GM12891 (cell line): ENCODE data around the gene BDNF.

Experiments used
- DNase-seq: peaks from one replicate; pipeline ENCODE4 v3.0.0; 2011; ENCODE audit warnings: low spot score; ENCODE audit not compliant: insufficient read length
- FAIRE-seq: peaks from 2 replicates; lab custom pipeline; 2011; peaks lifted over from hg19 to GRCh38; lab: Jason Lieb, UNC
- PAX5 ChIP-seq: IDR thresholded peaks from 2 replicates; pipeline ENCODE4 v1.6.1; 2011; ENCODE audit warnings: low read length, moderate library complexity, mild to moderate bottlenecking; ENCODE audit not compliant: insufficient read depth, severe bottlenecking
- POLR2A ChIP-seq: IDR thresholded peaks from 2 replicates; pipeline ENCODE4 v1.6.1; 2011; ENCODE audit warnings: low read depth, low read length, control low read depth
- POLR2AphosphoS5 ChIP-seq: IDR thresholded peaks from 2 replicates; pipeline ENCODE4 v1.6.1; 2011; ENCODE audit warnings: low read depth, low read length, control low read depth
- POU2F2 ChIP-seq: IDR thresholded peaks from 2 replicates; pipeline ENCODE4 v1.6.1; 2011; ENCODE audit warnings: low read depth, mild to moderate bottlenecking, control low read depth, low read length, moderate library complexity
- SPI1 ChIP-seq: IDR thresholded peaks from 2 replicates; pipeline ENCODE4 v1.6.1; 2011; ENCODE audit warnings: low read depth, low read length, control low read depth
- TAF1 ChIP-seq: IDR thresholded peaks from 2 replicates; pipeline ENCODE4 v1.6.1; 2011; ENCODE audit warnings: low read depth, low read length, control low read depth

The BDNF gene

DNA sequence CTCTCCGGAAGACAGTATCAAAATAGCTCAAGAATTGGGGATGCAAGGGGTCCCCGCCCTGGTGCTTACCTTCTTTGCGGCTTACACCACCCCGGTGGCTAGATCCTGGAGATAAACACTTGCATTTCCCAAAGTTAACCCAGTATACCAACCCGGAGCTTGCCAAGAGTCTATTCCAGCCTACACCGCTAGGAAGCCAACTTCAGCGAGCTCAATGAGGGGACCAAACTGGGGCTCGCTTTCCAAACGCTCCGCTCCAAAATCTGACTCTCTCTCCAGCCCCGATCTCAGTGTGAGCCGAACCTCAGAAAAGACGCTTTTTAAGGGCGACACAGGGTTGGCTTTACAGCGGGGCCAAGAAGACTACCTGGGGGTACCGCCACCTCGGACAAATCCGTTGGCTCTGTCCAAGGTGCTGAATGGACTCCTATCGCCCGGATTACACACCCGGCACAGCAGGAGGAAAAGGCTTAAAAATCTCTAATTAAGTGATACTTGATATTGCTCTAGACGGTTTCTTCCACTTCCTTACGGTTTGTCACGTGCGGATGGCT lies 20.1 kb upstream of the BDNF start:
- no peak for DNase-seq
- TF ChIP-seq POLR2AphosphoS5 = no peak
- no peak for TF ChIP-seq SPI1
- TF ChIP-seq POU2F2 = no peak
- TF ChIP-seq TAF1 = no peak

DNA sequence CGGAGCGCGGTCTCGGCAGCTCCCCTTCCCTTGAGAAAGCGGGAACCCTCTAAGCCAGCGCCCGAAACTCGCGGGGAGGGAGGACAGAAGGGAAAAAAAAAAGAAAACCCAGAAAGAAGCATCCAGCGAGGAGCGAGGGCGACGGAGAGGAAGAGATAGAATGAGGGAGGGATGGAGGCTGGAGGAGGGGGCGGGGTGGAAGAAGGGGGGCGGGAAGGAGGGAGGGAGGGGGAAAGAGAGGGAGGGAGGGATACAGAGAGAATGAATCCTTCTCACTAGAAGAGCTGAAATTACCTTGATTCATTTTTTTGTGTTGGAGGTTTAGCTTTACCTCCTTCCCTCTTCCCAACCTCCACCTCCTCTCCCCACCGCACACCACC lies 19.3 kb upstream of the BDNF start:
- no peak for DNase-seq
- no peak for FAIRE-seq
- TF ChIP-seq SPI1 (no peak), PAX5 (no peak)

More for the DNA sequence above, 20.1 kb upstream of the BDNF start:
- no peak for FAIRE-seq

DNA sequence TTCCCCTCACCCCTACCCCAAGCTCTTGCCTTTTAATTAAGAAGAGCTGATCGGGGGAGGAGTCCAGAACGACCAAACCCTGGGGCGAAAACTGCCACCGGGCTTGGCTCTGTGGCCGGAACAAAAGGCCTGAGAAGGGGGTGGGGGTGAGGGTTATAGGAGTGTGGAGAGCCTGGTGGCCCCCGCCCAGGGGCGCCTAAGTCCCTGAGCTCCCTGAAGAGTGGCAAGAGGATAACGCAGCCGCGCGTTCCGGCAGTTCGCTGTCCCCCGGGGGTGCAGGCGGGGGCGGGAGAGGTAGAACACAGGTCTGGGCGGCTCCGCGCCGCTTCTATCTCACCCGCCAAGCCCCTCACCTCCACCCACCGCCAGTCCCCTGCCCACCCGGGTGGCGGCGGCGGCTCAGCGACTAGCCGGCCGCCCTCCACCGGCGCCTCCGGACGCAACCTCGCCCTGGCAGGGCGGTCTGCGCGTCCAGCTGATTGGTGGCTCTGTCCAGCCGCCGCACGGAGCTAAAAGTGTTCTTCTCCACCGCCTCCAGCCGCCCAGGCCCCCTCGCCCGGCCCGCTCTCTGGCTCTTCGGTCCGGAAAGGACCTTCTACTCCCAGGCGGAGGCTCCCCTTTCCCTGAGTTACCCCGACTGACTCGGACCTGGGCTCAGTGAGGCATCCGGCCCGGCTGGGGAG lies 18.7 kb upstream of the BDNF start:
- DNase-seq (no peak), FAIRE-seq (no peak)
- no peak for TF ChIP-seq POU2F2
- no peak for TF ChIP-seq POLR2A
- TF ChIP-seq PAX5 = no peak
- no peak for TF ChIP-seq POLR2AphosphoS5
- no peak for TF ChIP-seq SPI1
- no peak for TF ChIP-seq TAF1

DNA sequence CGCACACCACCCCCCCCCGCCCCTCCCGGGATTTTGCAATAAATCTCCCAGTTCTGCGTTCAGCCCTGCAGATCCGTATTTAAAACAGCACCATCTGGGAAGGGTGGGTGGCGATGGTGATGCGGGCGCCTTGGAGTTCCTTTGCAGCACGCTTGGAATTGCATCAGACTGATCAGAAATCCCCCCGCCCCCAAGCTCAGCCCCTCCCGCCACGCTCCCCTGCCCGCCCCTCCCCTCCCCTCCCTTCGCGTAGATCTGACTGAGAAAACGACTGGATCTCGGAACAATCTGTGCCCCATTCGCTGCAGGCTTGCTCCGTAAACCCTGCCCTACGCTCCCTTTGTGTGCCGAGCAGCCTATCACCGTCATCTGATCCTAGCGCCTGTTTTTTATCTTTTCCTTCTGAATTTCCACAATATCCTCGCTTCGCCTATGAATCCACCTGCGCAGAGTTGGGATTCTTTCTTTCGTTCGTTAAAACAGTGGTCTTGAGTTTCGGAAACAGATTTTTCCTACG lies 18.1 kb upstream of the BDNF start:
- FAIRE-seq = no peak
- no peak for DNase-seq

GRCh38 chr11:27717801-27718229 lies 17.6 kb upstream of the BDNF start:
- TF ChIP-seq POLR2A = no peak
- TF ChIP-seq POLR2AphosphoS5 = no peak
- no peak for TF ChIP-seq TAF1
- no peak for TF ChIP-seq PAX5
- TF ChIP-seq SPI1 = no peak
- TF ChIP-seq POU2F2 = no peak
- DNase-seq (no peak), FAIRE-seq (no peak)

More for the DNA sequence above, 18.1 kb upstream of the BDNF start:
- no peak for TF ChIP-seq TAF1
- TF ChIP-seq SPI1 = no peak
- no peak for TF ChIP-seq POLR2AphosphoS5
- no peak for TF ChIP-seq PAX5
- TF ChIP-seq POLR2A = no peak
- no peak for TF ChIP-seq POU2F2

GRCh38 chr11:27717377-27717776 lies 17.1 kb upstream of the BDNF start:
- DNase-seq (no peak), FAIRE-seq (no peak)
- no peak for TF ChIP-seq SPI1
- no peak for TF ChIP-seq PAX5
- TF ChIP-seq TAF1 = no peak
- no peak for TF ChIP-seq POLR2AphosphoS5
- no peak for TF ChIP-seq POLR2A
- no peak for TF ChIP-seq POU2F2

DNA sequence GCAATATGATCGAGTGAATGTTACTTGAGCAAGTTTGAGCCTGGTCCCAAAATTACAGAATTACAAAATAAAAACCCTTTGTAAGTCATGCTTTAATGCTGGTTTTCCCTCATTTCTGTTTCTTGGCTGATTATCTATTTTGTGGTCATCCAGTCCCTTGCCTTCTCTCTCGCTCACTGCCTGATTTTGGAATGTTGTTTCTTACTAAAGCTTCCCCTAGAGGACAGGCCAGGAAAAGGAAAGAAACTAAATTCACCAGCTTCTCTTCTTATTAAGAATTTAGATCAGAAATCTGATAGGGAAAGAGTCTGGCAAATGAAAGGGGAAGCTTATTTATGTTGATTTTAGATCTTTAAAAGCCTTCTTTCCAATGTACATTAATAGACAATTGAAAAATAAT lies 16.6 kb upstream of the BDNF start:
- DNase-seq (no peak), FAIRE-seq (no peak)
- TF ChIP-seq SPI1 = no peak
- TF ChIP-seq POU2F2 = no peak
- TF ChIP-seq PAX5 = no peak
- no peak for TF ChIP-seq POLR2AphosphoS5
- TF ChIP-seq POLR2A = no peak
- TF ChIP-seq TAF1 = no peak

DNA sequence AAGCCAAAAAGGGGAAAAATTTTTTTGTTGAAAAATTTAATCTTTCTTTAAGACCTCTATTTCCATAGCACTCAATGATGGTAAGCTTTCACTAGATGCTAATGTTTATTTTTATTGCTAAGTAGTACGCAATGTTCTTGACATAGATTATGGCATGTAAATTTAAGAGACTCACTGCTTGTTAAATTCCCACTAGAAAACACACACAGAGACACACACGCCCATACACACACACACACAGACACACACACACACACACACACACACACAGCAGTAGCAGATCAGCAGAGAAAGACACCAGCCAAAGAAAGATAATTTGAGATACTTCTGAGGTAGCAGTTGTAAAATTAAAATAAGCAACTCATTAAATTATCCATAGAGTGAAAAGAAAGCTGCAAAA lies 16.0 kb upstream of the BDNF start:
- DNase-seq (no peak), FAIRE-seq (no peak)
- TF ChIP-seq POLR2A (no peak), PAX5 (no peak), POU2F2 (no peak), TAF1 (no peak), SPI1 (no peak), POLR2AphosphoS5 (no peak)

- DNase-seq (no peak), FAIRE-seq (no peak)
- TF ChIP-seq SPI1 (no peak), POU2F2 (no peak), TAF1 (no peak), PAX5 (no peak), POLR2A (no peak), POLR2AphosphoS5 (no peak)
Measured at GRCh38 chr11:27711725-27712124, 11.5 kb upstream of the BDNF start.

GRCh38 chr11:27710536-27710935 lies 10.3 kb upstream of the BDNF start:
- no peak for FAIRE-seq
- TF ChIP-seq TAF1 = no peak
- no peak for TF ChIP-seq PAX5
- TF ChIP-seq POLR2A = no peak
- TF ChIP-seq POLR2AphosphoS5 = no peak
- no peak for TF ChIP-seq SPI1
- no peak for TF ChIP-seq POU2F2
- DNase-seq = no peak
